Stimulated activated CD4-positive, alpha-beta T cell treated with anti-CD3 and anti-CD28 coated beads, Interleukin-1b, Interleukin-23, amount 100 ng/mL, for 24 hours (primary cell): ENCODE results near the gene PSMC1.

Source experiments
- DNase-seq, 4 experiments: peaks; one replicate each; pipeline ENCODE4 v3.0.0-alpha.2; 2020; ENCODE audit warnings: low read depth in 4 of 4, low spot score in 1 of 4

PSMC1 gene

DNA sequence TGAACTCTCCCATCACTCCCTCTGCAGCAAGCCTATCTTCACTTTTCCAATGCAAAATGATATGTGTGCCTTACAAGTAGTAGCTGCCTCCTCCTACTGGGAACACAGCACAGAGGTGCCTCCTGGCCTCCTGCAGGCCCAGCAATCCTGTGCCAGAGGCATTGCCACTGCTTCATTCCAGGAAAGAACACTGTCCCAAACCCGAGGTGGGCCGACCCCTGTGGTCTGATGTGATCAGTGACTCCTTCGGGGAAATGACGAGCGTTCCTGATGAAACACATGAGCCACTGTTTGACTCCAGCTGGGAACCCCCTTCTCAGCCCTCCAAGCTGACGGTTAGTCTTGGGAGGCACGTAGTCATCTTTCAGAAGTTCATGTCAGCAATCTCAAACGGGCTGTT lies 19.5 kb downstream of the PSMC1 start:
- no peak for DNase-seq

- DNase-seq, result no peak
Observed at GRCh38 chr14:90276646-90277367, 20.5 kb downstream of the PSMC1 start.

DNA sequence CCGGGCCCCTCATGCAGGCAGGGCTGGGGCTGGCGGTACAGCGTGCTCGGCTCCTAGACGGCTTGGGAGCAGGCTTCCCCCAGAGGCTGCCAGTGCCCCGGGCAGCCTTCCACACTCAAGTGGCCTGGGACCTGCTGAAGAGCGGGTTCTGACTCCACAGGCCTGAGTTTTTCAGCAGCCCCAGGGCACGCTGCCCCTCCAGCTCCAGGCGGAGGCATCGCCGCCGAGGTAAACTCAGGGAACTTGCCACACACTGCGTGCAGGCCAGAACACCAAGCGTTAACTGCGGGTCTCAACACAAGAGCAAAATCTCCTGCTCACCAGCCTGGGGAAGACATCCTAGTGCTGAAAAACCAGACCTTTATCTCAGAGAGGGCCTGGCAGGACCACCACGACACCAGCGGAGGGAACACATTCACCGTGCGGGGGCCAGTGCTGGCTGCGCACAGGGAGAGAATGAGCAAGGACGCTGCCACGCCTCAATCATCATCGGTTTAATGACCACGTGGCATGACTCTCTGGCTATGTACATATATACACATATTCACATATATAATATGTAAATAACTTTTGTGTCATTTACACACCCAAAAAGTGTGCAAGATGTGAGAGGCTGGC lies 21.3 kb downstream of the PSMC1 start:
- DNase-seq, result no peak

GRCh38 chr14:90278199-90279175 lies 22.1 kb downstream of the PSMC1 start:
- DNase-seq, result no peak

- no peak for DNase-seq
Observed at GRCh38 chr14:90280096-90280495, 23.7 kb downstream of the PSMC1 start.

DNA sequence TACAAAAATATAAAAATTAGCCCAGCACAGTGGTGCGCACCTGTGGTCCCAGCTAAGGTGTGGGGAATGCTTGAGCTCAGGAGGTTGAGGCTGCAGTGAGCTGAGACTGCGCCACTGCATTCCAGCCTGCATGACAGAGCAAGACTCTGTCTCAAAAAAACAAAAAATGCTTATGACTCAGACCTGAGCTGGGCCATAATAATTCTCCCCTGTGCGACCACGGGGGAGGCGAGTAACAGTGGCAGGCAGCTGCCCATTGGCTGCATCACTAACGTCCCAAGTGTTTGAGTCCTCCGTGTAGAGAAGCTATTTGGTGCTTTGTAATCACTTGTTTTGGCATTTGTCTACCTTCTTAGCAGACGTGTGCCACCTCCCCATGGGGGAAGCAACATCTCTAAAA lies 24.9 kb downstream of the PSMC1 start:
- DNase-seq, result no peak

- DNase-seq, result no peak
Observed at GRCh38 chr14:90281756-90282155, 25.4 kb downstream of the PSMC1 start.

GRCh38 chr14:90287791-90288190 lies 31.4 kb downstream of the PSMC1 start:
- no peak for DNase-seq

- no peak for DNase-seq
Observed at GRCh38 chr14:90288651-90289355, 32.5 kb downstream of the PSMC1 start.

DNA sequence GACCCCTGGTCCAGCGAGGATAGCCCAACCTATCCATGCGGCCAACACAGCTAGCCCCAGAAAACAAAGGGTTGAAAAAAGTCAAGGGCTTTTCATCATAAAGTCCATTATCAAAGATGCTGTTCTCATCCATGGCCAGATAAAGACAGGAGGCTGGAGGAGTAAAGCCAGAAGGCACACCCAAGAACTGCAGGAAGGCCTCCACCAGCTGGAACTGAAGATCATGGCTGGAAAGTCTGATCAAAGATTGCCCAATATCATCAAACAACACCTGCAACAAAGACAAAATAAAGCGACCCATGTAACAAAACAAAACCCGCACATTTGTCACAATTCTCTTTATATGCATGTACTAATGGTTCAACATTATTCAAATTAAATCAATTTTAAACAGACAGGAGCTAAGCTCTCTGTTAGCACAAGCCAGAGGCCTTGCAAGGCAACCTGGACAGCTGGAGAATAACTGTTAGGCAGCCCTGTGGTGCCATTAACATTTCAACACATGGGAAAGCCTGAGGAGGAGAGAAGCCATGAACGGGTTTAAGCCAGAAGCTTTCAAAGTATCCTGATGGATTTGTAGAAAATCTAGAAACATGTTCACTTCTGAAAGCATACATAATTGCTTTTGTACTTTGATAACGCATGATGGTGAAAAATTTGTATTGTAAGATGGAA lies 34.1 kb downstream of the PSMC1 start:
- DNase-seq, result no peak

DNA sequence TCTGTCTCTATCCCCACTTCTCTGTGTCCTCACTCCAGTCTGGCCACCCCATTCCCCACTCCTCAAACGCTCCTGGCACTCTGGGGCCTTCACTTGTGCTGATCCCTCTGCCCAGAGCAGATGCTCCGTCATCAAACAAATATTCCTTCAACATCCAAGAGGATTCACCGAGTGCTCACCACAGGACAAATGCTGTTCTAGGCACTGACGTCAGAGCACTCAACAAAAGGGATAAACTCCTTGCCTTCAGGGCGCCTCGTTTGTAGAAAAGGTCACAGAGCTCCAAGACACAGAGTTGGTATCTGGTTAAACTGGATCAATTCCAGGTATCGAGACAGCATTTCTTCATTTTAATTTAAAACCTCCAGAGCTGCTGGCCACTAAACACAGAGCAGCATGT lies 35.3 kb downstream of the PSMC1 start:
- no peak for DNase-seq

DNA sequence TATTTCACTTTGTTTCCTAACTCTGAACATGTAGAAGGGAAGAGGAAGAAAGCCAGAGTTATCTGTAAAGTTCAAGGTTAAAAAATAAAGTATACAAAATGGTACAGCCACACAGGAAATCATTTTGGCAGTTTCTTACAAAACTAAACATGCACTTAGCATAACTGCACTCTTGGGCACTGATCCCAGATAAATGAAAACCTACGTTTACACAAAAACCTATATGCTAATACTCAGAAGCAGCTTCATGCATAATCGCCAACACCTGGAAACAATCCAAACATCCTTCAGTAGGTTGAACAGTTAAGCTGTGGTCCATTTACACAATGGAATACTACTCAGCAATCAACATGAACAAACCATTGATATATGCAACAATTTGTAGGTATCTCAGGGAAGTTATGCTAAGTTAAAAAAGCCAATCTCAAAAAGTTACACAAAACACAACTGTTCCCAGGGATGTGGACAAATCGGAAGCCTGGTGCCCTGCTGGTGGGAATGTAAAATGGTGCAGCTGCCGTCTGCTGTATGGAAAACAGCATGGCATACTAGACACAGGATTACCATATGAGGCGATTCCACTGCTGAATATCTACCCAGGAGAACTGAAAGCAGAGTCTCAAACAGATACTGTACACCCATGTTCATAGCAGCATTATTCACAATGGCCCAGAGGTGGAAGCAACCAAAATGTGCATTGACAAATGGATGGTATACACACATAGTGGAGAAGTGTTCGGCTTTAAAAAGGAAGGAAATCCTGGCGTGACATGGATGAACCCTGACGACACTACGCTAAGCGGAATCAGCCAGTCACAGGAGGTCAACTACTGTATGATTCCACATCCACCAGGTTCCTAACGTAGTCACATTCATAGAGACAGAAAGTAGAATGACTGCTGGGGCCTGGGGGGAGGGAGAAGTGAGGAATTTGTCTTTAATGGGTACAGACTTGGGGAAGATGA lies 37.7 kb downstream of the PSMC1 start:
- no peak for DNase-seq

GRCh38 chr14:90294872-90295271 lies 38.5 kb downstream of the PSMC1 start:
- DNase-seq, result no peak

DNA sequence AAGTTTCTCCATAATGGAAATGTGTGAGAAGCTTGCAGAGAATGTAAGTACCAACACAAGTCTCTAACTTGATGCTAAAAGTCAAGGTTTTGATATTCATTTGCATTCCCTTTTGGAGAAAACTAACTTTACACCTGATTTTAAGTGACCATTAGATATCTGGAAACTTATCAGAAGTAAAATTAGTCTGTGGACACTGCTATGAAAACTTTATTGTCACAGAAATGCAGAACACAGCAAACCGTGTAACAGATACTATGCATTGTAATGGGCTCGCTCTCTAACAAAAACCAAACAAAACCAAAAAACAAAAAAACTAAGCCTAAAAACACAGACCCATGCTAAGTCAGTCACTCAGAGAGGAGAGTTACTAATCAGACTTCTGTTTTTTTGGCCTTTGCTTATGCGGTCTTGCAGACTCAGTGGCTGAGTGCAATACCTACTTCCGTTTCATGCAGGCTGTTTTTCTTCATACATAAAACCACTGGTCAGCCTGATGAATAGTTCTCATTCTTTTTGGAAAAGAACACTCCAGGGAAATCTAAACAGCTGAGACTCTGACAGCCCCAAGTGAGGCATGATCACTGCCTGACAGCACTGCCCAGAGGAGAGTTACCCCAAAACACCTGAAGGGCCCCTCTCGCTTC lies 39.6 kb downstream of the PSMC1 start:
- no peak for DNase-seq

DNA sequence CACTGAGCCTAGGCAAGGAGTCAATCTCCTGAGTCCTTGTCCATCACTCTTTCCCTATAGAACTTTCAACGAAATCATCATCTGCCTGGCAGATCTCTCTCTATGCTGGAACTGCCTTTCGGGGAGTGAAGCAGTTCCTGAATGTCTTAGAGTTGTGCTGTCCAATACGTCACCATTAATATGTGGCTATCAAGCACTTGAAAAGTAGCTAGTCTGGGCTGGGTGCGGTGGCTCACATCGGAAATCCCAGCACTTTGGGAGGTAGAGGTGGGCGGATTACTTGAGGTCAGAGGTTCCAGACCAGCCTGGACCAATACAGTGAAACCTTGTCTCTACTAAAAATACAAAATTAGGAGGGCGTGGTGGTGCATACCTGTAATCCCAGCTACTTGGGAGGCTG lies 40.3 kb downstream of the PSMC1 start:
- DNase-seq, result no peak

GRCh38 chr14:90297876-90298629 lies 41.7 kb downstream of the PSMC1 start:
- DNase-seq, result no peak

DNA sequence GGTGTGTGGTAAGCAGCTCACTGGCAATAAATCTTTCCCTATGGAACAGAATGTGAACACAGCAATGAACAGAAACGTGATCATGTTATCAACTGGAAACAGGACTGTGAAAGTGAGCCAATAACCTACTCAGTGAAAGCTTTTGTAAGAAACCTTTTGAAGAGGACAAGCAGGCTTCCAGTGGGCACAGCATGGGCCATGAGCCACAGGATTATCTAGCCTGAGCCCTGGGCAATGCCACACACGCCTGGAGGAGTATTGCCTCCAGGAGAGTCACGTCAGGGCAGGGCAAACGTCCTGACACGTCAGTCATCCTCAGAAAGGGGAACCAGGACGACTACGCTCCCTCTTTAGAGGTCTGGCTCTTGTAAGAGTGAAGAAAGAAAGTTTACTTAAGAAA lies 43.1 kb downstream of the PSMC1 start:
- DNase-seq, result no peak

- no peak for DNase-seq
Observed at GRCh38 chr14:90300611-90301047, 44.3 kb downstream of the PSMC1 start.
